Activated naive CD4-positive, alpha-beta T cell (primary cell): ENCODE results near the gene MYO1D.

Source experiments
- DNase-seq, 4 experiments: peaks; one replicate each; lab custom pipeline; 2025; lab: John Stamatoyannopoulos, UW

The MYO1D gene

DNA sequence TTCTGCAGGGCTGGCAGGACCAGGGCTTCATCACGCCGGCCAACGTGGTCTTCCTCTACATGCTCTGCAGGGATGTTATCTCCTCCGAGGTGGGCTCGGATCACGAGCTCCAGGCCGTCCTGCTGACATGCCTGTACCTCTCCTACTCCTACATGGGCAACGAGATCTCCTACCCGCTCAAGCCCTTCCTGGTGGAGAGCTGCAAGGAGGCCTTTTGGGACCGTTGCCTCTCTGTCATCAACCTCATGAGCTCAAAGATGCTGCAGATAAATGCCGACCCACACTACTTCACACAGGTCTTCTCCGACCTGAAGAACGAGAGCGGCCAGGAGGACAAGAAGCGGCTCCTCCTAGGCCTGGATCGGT is 388.8 kb downstream of the MYO1D start:
- DNase-seq = no peak

DNA sequence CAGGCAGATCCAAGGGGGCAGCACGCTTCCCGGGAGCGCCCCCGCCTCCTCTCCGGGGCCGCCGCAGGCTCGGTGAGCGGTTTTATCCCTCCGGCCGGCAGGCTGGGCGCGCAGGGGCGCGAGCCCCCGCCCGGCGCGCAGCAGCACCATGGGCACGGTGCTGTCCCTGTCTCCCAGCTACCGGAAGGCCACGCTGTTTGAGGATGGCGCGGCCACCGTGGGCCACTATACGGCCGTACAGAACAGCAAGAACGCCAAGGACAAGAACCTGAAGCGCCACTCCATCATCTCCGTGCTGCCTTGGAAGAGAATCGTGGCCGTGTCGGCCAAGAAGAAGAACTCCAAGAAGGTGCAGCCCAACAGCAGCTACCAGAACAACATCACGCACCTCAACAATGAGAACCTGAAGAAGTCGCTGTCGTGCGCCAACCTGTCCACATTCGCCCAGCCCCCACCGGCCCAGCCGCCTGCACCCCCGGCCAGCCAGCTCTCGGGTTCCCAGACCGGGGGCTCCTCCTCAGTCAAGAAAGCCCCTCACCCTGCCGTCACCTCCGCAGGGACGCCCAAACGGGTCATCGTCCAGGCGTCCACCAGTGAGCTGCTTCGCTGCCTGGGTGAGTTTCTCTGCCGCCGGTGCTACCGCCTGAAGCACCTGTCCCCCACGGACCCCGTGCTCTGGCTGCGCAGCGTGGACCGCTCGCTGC is 389.3 kb downstream of the MYO1D start:
- DNase-seq = peak in 1 of 4 experiments; percentile 17

DNA sequence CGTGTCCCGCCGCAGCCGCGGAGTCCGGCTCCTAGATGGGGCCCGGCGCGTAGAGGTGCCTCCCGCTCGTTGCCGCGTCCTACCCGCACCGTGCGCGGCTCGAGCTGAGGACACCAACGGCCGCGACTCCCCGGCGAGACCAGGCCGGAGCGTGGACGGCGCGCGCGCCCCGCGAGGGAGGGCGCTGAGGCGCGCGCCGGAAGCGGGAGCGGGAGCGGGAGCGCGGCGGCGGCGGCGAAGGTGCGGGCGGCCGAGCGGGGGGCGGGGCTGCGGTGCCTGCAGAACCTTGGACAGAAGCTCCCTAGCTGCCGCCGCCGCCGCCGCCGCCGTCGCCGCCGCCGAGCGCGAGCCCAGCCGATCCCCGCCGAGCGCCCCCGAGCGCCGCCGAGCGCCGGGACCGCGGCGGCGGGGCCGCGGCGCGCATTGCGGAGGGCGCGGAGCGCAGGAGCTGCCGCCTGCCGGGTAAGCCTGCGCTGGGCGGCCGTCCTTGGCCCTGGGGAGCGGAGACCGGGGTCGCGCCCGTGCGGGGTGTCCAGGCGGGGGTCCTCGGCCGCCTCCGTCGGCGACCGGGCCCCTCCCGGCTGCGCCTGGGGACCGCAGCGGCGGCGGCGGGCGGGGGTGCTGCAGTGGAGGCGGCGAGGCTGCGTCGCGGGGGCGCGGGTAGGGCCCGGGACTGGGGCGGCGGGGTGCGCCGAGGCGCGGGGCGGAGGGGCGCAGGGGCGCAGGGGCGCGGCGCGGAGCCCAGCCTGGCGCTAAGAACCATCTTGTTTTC is 390.0 kb downstream of the MYO1D start, which contains the start of gene CDK5R1:
Gene CDK5R1, plus strand, starts transcription at position 293 of the 772 bp plus-strand sequence. CDS start 628 bp downstream, outside the sequence.
- DNase-seq = peak in 3 of 4 experiments; percentile 42 to 74 (median 46)

DNA sequence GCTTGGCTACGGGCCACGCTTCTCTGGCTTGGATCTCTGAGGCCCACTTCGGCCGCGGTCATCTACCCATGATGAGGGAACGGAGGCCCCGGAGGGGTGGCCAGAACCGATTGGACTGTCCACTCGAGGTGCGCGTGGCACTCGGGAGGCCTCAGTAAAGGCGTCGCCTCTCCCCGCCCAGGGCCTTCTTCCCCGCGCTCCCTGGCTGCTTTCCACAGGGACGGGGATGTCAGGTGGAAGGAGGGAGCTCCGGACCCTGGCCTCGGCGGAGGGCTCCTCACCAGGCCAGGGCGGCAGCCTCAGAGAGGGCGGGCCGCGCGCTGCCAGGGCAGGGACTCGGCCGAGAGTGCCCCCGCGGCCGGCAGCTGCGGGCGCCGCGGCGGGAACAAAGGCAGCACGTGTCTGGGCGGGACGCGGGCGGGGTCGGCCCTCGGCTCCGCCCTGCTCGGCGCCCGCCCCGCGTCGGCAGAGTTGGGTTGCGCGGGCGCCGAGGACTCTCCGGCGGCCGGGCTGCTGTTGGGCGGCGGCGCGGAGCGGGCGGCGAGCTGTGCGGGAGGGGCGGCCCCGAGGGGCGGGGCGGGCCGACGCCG is 390.7 kb downstream of the MYO1D start:
- peak in 3 of 4 experiments; percentile 33 to 66 (median 42) for DNase-seq

DNA sequence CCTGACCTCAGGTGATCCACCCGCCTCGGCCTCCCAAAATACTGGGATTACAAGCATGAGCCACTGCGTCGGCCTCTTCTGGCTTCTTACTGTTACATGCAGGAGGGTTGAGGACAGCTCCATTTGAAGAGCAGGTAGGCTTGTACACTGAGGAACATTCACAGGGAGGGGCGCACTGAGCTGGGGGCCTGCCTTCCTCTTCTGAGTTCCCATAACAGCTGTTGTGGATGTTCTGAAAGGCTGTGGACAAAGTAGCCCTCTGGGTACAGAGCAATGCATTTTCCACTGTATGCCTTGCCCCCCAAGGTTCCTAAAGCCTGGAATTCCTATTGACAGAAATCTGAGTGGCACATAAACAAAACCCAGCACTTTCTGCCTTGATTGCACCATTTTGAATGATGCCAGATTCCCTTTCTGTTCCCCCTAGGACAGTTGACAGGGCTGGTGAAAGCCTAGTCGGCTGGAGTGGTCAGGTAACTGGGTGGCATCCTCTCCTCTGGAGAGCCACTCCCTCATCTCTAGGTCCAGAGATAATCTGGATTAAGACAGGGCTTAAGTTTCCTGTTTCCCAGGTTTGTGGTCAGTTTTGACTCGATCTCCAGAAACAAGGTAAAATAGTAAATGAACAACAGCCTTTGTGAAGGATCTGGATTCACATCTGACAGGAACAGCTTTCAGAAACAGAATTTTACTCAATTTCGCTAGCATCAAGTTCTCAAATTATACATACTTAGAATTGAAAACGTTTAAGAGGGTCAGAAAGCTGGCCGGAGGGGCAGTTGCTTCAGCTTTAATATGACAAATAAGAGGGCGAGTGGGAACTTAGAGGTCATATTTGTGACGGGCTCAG is 391.4 kb downstream of the MYO1D start:
- no peak for DNase-seq

DNA sequence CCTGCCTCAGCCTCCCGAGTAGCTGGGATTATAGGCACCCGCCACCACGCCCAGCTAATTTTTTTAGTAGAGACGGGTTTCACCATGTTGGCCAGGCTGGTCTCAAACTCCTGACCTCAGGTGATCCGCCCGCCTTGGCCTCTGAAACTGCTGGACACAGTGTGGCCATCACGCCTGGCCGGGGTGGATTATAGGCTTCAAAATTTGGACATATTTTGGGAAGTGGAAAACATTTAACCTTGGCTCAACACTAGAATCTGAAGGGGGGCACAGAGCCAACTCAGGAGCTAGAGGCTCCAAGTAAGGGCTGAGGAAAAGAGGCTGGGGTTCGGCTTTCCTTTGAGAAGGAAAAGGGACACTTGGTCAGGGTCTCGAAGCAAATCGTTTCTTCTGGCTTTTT is 392.3 kb downstream of the MYO1D start:
- no peak for DNase-seq

DNA sequence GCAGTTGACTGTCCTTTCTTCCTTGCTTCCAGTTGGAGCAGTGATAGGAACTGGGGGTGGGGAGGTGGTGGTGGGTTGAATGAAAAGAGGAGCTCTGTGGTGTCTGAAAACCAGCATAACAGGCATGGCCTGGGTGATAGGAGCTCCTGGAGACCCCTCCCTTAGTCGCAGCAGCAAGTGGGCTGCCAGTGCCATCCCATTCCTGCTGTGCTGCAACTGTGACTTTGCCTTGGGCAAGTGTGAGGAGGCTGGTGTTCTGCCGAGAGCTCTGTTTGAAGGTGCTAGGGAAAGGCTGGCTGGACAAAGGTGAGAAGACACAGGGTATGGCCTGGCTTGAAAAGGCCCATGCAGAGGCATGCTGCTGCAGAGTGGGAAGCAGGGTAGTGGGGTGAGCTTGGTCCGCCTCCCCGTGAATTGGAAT is 392.9 kb downstream of the MYO1D start:
- no peak for DNase-seq

DNA sequence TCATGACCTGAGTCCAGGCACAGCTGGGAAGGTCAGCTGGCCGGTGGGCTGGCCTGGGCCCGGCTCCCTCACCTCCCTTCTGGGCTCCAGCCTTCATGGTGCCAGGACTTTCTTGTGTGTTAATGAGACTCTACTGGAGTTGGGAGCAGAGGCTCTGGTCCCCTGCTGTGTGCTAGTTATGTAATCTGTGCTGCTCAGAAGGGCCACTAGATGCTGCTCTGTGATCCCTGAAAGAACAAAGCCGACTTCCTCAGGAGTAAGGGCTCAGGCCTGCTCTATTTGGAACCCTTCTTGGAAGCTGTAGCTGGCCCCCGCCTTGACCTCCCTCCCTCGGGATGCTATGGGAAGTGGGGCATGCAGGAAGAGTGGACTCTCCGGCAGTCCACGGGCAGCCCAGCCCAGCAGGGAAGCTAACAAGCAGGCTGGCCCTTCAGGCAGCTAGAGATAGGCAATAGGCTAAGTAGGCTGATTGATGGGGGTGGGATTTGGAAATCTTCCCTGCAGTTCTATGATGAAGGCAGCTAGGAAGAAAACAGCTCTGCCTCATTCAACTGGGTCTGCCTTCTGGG is 393.4 kb downstream of the MYO1D start:
- no peak for DNase-seq

DNA sequence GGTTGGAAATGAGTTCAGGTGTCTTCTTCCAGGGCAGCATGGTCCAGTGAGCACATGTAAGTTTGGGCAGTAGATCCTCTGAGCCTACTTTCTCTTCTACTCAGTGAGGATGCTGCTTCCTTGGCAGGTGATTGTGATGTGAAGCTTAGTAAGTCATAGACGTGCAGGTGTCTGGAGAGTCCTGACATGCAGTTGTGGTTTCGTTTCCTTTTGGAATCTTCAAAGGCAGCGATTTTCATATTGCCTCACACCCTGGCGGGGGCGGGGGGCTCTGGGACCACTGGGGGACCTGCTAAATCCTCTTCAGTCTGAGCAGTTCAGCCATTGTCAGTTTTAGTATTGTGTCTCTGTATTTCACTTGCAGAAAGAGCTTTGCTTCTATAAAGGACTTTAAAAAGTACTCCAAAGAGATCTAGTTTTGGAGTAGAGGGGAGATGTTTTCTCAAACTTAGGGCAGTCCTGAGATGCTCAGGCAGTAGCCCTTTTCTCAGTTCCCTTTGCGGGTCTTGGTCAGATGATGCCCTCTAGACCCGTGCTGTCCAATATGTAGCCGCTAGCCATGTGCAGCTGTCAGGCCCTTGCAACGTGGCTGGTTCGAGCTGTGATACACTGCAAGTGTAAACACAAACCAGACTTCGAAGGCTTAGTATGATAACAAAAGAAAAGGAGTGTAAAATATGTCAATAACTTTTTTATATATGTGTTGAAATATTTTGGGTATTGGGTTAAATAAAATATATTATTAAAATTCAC is 394.2 kb downstream of the MYO1D start:
- no peak for DNase-seq

DNA sequence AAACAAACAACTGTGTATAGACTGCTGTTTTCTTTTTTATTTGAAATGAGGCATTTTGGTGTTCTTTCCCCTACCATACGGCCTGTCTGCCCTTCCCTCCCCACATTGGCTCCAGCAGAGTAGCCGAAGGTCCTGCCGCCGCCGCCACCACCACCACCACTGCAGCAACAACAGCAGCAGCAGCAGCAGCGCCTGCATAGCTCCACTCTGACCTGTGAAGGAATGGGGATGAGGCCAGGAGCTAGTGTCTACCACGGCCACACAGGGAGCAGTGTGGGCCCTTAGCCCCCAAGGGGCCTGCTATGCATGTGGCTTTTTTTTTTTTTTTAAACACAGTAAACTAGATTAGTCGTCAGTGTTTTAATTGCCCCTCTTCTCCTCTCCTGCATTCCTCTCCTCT is 395.7 kb downstream of the MYO1D start:
- no peak for DNase-seq

DNA sequence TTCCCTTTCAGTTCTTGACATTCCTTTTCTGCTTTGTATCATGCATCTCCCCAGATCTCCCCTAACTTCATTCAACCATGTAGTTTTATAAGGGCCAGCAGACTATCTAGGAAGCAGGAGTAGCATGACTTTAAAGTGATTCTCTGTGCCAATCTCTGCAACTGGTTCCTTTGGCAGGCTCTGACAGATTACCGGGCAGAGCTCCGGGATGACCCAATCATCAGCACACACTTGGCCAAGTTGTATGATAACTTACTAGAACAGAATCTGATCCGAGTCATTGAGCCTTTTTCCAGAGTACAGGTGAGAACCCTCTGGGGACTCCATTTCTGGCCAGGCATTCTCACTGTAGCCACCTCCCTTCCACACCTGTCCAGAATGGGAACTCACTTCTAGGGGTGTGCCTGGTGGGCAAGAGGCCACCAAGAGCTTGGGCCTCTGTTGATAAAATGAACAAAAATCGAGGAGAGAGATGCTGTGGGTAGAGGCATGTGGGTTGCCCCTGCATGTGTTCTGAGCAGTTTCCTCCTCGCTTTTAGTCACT is 397.8 kb downstream of the MYO1D start:
- no peak for DNase-seq

DNA sequence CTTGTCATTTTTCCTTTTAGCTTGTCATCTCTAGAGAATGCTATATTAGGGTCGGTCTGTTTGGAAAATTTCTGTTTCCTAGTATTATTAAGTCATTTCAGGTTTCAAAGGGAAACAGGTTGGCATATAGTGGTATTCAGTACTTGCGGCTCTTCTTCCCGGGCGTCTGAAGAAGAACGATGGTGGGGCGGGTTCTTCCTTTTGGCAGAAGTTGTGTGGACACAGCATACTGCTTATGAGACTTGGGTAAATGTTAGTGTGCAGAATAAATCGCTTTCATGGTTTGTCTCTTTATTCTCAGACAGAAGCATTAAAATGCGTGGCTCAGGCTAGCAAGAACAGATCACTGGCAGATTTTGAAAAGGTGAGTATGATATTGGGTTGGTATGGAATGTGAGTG is 399.7 kb downstream of the MYO1D start:
- no peak for DNase-seq

DNA sequence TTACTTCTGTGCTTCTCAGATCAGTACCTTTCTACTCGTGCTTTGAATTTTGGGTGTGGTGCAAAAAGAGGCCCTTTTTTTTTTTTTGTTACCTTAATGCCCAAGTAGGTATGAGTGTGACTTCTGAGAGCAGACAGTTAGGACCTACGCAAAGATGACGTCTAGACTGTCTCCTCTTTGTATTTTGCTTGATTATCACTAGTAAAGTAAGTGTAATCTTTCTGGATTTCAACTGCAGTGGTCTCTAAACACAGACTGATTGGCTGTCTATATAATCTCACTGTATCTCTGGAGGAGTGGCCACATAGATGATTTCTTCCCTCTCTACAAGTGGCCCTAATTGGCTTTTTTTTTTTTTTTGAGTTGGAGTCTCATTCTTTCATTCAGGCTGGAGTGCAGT is 401.7 kb downstream of the MYO1D start:
- no peak for DNase-seq

DNA sequence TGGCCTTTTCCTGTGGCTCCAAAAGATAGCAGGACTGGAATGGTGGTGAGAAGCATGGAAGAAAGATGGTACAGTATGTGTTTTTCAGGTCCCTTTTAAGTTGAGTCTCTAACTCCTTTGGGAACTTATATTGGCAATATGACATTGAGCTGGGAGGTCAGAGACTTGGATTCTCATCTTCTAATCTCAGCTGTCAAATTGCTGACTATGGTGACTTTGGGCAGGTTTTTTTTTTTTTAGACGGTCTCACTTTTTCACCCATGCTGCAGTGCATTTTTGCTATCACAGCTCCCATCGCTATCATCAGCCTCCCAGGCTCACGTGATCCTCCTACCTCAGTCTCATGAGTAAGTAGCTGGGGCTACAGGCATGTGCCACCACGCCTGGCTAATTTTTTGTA is 405.3 kb downstream of the MYO1D start:
- no peak for DNase-seq

DNA sequence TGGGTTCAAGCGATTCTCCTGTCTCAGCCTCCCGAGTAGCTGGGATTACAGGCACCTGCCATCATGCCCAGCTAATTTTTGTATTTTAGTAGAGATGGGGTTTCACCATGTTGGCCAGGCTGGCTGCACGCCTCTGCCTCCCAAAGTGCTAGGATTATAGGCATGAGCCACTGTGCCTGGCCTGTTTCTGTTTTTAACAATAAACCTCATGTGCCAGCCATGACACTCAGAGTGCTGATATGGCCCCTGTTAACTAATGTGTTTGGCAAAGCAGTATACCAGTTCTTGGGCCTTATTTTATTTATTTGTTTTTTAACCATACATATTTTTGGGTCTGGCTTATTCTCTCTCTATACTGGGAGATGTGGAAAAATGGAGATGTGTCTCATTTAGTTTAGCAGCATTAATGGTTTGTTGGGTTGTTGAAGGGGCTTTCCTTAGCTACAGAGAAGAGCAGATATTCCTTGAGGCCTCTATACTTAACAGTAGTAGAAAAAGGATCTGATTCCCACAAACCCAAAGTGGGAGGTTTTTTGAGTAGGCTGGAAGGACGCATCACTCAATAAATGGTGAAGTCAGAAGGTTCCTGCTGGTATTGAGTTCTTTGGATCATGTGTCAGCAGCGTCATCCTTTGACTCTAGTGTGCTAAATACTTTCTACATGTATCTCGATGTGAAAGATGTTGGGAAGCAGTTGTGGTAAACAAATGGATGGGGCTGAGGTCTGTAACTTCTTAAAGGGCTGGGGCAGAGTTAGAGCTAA is 406.3 kb downstream of the MYO1D start:
- DNase-seq = no peak

DNA sequence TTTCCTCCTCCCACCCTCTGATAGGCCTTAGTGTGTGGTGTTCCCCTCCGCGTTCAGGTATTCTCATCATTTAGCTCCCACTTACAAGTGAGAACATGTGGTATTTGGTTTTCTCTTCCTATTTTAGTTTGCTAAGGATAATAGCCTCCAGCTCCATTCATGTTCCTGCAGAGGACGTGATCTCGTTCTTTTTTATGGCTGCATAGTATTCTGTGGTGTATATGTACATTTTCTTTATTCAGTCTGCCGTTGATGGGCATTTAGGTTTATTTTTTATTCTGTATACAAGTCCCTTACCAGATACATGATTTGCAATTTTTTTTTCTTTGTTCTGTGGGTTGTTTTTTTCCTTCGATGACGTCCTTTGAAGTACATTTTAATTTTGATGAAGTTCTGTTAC is 409.0 kb downstream of the MYO1D start:
- no peak for DNase-seq

DNA sequence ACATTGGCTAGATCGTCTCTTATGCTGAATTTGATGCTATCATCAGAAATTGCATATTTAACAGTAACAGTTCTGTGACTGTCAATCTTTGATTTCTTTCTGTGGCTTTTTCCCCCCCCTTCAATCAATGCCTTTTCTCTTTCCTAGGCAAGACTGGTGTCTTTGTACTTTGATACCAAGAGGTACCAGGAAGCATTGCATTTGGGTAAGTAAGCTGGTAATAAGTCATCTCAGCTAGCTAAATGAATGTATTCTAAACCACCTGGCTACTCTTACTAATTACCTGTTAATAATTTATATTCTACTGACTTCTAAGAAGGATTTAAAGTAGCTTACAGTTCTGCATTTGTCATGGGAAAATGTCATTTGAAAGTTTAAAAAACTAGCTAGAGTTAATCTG is 412.6 kb downstream of the MYO1D start:
- no peak for DNase-seq

DNA sequence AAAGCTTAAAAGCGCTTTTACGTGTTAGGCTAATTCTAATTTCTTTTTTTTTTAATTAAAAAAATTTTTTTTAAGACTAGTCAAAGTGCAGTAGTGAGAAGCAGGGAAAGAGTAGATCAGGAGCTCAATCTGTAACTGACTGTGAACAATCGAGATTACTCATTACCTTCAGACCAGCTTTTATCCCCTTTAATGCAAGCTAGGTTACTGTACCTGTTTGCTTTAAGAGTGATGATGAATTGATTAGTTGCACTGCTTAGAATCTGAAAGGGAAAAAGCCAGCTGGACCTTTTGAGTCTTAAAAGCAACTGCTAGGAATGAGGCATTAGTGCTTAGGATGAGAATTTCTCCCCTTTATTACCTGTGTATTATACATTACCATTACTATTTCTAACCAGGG is 413.6 kb downstream of the MYO1D start:
- no peak for DNase-seq

DNA sequence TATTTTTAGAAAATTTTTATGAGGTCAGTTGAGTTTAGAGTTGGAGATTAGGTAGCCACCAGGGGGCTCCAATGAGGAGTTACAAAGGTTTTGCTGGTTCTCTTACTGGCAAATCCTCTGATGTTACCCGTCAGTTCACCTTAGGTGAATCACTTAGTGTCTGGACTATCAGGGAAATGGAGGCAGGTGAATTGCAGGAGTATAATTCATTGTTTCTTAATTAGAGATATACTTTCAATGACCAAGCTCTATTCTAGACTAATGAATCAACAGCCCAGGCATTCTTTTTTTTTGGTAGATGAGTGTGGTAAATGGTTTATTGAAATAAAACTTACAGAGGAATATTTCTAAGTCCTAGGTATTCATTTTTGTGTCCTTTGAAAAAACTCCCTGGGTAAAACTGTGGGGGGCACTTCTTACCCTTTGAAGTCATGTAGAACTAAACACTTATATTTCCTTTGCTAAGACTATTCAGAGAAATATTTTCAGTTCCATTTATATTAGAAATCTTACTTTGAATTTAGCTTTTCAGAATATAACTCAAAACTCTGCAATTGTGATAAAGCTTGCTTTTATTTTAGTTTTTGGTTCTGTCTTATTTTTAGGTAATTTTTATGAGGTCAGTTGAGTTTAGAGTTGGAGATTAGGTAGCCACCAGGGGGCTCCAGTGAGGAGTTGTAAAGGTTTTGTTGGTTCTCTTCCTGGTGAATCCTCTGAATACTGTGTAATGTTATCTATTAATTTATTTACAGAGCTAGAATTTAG is 414.9 kb downstream of the MYO1D start:
- DNase-seq = peak in 3 of 4 experiments; percentile 10 to 35 (median 28)
